ENCODE measurements around the gene CARMIL1.

DNA sequence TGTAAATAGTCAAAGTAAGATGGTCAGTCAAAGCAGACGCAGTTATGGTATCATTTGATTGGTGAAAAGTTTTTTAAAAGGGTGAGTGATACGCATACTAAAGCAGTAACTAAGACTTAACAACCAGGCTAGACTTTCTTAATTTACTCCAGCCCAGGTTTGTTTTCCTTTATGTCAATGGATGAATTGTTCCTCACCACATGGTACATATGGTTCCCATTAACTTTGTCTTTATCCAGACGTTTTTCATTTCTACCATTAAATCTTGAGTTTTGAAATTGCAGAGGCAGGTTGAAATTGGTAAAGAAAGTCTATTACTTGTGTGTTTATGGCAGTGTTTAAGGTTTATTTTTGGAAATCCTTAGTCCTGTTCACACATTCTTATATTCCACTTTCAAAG, 274.3 kb downstream of the CARMIL1 start:
- TF ChIP-seq, protein P1, sequence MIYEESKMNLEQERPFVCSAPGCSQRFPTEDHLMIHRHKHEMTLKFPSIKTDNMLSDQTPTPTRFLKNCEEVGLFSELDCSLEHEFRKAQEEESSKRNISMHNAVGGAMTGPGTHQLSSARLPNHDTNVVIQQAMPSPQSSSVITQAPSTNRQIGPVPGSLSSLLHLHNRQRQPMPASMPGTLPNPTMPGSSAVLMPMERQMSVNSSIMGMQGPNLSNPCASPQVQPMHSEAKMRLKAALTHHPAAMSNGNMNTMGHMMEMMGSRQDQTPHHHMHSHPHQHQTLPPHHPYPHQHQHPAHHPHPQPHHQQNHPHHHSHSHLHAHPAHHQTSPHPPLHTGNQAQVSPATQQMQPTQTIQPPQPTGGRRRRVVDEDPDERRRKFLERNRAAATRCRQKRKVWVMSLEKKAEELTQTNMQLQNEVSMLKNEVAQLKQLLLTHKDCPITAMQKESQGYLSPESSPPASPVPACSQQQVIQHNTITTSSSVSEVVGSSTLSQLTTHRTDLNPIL (CRISPR knock-in tag; IDR thresholded peaks at IDR 0.05; ENCODE audit: low read depth), result no peak
- TF ChIP-seq PPARA (CRISPR knock-in tag; IDR thresholded peaks at IDR 0.05; ENCODE audit: borderline replicate concordance) (no peak), TOX (CRISPR knock-in tag; IDR thresholded peaks at IDR 0.05; ENCODE audit: borderline replicate concordance) (no peak), ARNTL (CRISPR knock-in tag; IDR thresholded peaks at IDR 0.05; ENCODE audit: borderline replicate concordance, low read depth) (no peak), RARB (CRISPR knock-in tag; IDR thresholded peaks at IDR 0.05) (no peak), BACH2 (CRISPR knock-in tag; IDR thresholded peaks at IDR 0.05; ENCODE audit: borderline replicate concordance) (no peak), ZNF565 (CRISPR knock-in tag; conservative IDR thresholded peaks at IDR 0.05; ENCODE audit: low read depth) (no peak), ZNF70 (CRISPR knock-in tag; IDR thresholded peaks at IDR 0.05) (no peak)
- TF ChIP-seq, protein P2, sequence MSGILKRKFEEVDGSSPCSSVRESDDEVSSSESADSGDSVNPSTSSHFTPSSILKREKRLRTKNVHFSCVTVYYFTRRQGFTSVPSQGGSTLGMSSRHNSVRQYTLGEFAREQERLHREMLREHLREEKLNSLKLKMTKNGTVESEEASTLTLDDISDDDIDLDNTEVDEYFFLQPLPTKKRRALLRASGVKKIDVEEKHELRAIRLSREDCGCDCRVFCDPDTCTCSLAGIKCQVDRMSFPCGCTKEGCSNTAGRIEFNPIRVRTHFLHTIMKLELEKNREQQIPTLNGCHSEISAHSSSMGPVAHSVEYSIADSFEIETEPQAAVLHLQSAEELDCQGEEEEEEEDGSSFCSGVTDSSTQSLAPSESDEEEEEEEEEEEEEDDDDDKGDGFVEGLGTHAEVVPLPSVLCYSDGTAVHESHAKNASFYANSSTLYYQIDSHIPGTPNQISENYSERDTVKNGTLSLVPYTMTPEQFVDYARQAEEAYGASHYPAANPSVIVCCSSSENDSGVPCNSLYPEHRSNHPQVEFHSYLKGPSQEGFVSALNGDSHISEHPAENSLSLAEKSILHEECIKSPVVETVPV (CRISPR knock-in tag; IDR thresholded peaks at IDR 0.05), result no peak
